Measurements from ENCODE around the gene IMPA2.

IMPA2 gene

GRCh38 chr18:12006488-12006840, 25.2 kb downstream of the IMPA2 start:
- in situ Hi-C loops (cut with HindIII; ENCODE audit: low sequenced_read_pairs): no loop called here

- in situ Hi-C loops (cut with HindIII; ENCODE audit: low sequenced_read_pairs): no loop called here
Observed at GRCh38 chr18:12007063-12007462, 25.8 kb downstream of the IMPA2 start.

DNA sequence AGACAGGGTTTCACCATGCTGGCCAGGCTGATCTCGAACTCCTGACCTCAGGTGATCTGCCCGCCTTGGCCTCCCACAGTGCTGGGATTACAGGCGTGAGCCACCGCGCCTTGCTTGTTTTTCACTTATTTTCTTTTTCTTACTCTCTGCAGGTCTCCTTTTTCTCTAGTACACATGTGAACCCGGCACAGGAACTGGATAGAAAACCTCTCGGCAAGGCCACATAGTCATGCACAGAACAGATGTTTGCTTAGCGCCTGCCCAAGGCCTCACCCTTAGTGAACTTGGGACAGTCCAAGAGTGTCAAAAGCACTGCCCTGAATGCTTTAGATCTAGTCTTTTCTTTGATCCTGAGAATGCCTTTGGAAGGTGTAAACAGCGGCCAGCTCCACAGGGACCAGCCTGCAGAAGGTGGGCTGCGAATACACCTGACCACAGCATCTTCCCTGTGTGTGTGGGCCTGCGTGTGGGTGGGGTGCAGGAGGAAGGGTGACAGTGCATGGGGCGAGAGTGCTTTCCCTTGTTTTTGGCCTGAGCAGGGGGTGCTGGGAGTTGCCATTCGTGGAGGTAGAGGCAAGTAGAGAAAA, 27.0 kb downstream of the IMPA2 start:
- in situ Hi-C loops (cut with HindIII; ENCODE audit: low sequenced_read_pairs): no loop called here

DNA sequence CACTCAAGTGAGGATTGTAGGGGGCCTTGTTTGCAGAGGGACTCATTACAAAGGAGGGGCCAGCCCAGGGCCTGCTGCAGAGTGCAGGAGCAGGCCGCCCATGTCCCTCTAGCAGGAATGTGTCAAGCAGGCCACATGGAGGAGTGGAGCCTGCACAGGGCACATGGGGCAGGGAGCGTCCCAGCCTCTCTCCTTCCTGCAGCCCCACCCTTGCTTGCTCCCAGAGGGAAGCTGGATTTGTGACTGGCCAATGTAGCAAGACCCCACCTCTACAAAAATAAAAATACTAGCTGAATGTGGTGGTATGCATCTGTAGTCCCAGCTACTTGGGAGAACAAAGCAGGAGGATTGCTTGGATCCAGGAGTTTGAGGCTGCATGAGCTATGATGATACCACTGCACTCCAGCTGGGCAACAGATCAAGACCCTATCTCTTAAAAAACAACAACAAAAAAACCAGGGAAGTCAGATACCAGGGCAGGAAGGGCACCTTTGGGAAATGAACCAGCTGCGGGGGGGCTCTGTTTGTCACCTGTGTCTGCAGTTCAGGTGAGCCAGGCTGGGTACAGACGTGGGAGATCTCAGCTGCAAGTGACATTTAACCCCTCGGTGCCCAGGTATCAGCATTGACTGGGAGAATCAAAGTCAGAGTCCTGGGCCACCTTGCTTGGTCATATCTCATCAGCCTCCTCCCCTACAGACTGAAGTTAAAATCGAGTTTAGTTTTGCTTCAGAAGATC, 27.7 kb downstream of the IMPA2 start:
- in situ Hi-C loops (cut with HindIII; ENCODE audit: low sequenced_read_pairs): no loop called here

DNA sequence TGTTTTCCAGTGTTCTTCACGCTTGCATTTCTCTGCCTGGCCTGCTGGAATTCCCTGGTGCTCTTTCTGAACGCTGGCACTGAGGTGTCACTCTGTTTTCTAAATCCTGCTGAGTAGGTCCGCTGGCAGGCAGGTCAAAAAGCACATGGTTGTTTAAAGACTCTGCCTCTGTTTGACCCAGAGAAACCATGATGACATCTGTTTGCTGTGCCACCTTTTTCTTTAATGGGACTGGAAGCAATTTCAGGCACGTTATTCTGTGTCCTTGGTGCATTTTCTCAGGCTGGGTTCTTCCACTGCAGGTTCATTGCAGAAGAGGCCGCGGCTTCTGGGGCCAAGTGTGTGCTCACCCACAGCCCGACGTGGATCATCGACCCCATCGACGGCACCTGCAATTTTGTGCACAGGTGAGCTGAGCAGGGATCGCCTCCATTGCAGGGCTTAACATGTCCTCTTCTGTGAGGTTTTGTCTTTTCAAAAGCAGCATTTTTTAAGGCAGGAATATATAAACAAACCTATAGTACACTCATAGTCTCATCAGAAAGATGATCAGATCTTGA, 28.4 kb downstream of the IMPA2 start:
- in situ Hi-C loops (cut with HindIII; ENCODE audit: low sequenced_read_pairs): no loop called here

DNA sequence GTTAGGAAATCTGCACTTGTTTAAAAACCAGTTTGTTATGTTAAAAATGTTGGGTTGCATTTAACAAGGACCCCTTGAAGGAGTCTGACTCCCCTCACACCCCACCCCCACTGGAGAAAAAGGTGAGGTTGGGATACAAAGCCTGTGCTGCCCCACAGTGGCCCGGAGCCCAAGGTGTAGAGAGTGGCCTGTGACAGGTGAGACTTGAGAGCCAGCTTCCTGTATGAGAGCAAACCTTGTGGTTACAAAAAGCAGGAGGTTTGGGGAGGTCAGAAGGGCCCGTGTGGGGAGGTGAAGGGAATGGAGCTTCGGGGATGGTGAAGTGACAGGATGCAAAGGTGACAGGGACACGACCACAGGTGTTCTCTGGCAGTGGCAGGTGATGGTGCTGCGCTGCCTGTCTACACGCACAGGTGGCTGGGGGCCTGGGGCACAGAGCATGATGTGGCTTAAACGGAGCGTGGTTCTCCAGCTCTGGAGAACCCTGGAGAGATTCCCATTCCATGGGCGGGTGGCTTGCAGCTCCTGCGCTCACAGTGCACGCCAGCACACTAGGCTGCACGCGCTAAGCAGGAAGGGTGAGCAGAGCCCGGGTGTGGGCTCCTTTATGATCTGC, 29.0 kb downstream of the IMPA2 start:
- in situ Hi-C loops (cut with HindIII; ENCODE audit: low sequenced_read_pairs): no loop called here

- in situ Hi-C loops (cut with HindIII; ENCODE audit: low sequenced_read_pairs): no loop called here
Observed at GRCh38 chr18:12011199-12011956, 30.1 kb downstream of the IMPA2 start.

- in situ Hi-C loops (cut with HindIII; ENCODE audit: low sequenced_read_pairs): no loop called here
Observed at GRCh38 chr18:12011957-12012549, 30.7 kb downstream of the IMPA2 start.

- in situ Hi-C loops (cut with HindIII; ENCODE audit: low sequenced_read_pairs): no loop called here
Observed at GRCh38 chr18:12012697-12013096, 31.4 kb downstream of the IMPA2 start.

DNA sequence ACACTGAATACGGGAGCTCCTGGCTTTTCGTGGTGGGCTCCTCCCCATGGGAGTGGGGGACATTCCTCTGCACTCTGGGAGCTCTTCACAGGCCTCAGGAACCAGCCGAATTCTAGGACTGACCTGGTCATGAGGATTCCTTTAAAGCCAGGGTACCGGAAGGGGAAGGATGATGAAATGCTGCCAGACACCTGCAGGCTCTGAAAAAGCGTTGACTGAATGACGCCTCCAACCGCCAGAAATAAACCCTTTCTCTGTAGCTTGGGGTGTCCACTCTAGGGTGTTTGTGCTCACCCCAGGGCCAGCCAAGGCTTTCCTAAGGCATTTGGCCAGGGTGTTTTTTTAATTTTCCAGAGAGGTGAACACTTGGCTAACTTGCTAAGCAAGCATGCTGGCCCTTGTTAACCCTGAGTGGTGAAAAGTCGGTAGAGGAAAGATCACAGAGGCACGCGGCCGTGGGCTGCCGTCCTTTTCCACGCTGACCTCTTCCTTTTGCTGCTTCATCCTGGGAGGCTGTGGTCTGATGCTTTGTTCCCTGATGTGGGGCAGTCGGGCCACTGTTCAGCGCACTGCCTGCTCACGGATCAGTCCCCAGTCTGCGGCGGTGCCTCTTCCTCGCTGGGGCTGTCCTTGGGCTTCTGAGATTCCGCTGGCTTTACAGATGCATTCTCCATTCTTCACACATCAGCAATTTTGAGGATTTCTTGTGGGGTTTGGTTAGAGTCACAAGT, 32.0 kb downstream of the IMPA2 start:
- in situ Hi-C loops (cut with HindIII; ENCODE audit: low sequenced_read_pairs): no loop called here

- in situ Hi-C loops (cut with HindIII; ENCODE audit: low sequenced_read_pairs): no loop called here
Observed at GRCh38 chr18:12014086-12014485, 32.8 kb downstream of the IMPA2 start.

- in situ Hi-C loops (cut with HindIII; ENCODE audit: low sequenced_read_pairs): no loop called here
Observed at GRCh38 chr18:12014521-12015415, 33.5 kb downstream of the IMPA2 start.

GRCh38 chr18:12015416-12016062, 34.2 kb downstream of the IMPA2 start:
- in situ Hi-C loops (cut with HindIII; ENCODE audit: low sequenced_read_pairs): no loop called here

- in situ Hi-C loops (cut with HindIII; ENCODE audit: low sequenced_read_pairs): no loop called here
Observed at GRCh38 chr18:12017081-12017480, 35.8 kb downstream of the IMPA2 start.

GRCh38 chr18:12018861-12019260, 37.6 kb downstream of the IMPA2 start:
- in situ Hi-C loops (cut with HindIII; ENCODE audit: low sequenced_read_pairs): no loop called here

GRCh38 chr18:12021077-12021476, 39.8 kb downstream of the IMPA2 start:
- in situ Hi-C loops (cut with HindIII; ENCODE audit: low sequenced_read_pairs): no loop called here

DNA sequence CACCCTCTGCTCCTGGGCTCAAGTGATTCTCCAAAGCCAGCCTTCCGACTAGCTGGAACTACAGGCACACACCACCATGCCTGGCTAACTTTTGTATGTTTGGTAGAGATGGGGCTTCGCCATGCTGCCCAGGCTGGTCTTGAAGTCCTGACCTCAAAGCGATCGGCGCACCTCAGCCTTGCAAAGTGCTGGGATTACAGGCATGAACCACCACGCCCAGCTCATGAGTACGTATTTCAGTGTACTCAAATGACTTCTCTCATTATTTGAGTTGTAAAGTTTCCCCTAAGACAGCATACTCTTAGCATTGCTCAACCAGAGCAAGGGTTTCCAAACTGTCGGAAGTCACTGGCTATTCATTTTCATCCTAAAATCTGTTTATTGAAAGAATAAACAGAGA, 40.3 kb downstream of the IMPA2 start:
- in situ Hi-C loops (cut with HindIII; ENCODE audit: low sequenced_read_pairs): no loop called here

GRCh38 chr18:12023375-12023774, 42.1 kb downstream of the IMPA2 start:
- in situ Hi-C loops (cut with HindIII; ENCODE audit: low sequenced_read_pairs): no loop called here

DNA sequence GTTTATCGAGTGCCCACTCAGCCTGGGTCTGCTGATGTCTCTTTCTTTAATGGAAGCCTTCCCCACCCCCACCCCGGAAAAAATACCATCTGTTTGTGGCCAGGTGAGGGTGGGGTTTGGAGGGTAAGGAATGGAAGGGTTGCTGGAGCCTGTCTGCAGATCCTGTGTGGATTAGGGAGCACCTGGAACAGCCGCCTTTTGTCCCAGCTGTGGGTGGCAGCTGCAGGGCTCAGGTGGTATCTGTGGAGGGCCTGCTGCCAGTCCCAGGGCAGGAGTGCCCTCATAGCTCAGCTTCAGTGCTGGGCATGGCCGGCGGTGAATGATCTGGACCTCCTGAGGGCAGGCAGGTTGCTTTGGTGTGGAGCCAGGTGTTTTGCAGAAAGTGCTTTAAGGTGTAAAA, 45.3 kb downstream of the IMPA2 start:
- in situ Hi-C loops (cut with HindIII; ENCODE audit: low sequenced_read_pairs): no loop called here

Measured in DLD1 (cell line).